B cell (primary cell): ENCODE results near the gene CACNA2D1. TPM values are rescaled to one million over a fixed set of nuclear protein-coding genes. Genes with fewer than 3 reads are reported as not detected.

Experiments used
- ATAC-seq: fragments of 200-7000 bp; cut with Tn5 transposase; one replicate; pipeline ENCODE4 v1.10.0; 2021; ENCODE audit warnings: low read depth, mild to moderate bottlenecking, moderate number of reproducible peaks, moderate library complexity
- CTCF ChIA-PET: fragments of 350-600 bp; sonication (Branson Sonifier 250); formaldehyde crosslinking; loops from one replicate; lab custom pipeline; 2021; ENCODE audit warnings: antibody characterized with exemption, inconsistent platforms; lab: Charles Lee
- POLR2A ChIA-PET: fragments of 350-600 bp; sonication (Branson Sonifier 250); formaldehyde crosslinking; loops from one replicate; lab custom pipeline; 2021; ENCODE audit warnings: antibody characterized with exemption; lab: Charles Lee
- DNase-seq: peaks from one replicate; pipeline ENCODE4 v3.0.0; 2013
- H2AFZ ChIP-seq: 2 replicates; pipeline ENCODE4 v1.6.1; 2012; ENCODE audit warnings: mild to moderate bottlenecking, low read depth, low read length; ENCODE audit not compliant: insufficient read depth, poor library complexity, severe bottlenecking
- H3K27ac ChIP-seq, 2 donors: 1 replicate in 1 of 2; 2 replicates in 1 of 2; pipeline ENCODE4 v1.5.1; 2012 to 2013; ENCODE audit warnings: low read length in 2 of 2, mild to moderate bottlenecking in 2 of 2, moderate library complexity in 1 of 2
- H3K27me3 ChIP-seq, 4 experiments: fragments of 200-600 bp in 1 of 4; sonication (generic) in 1 of 4; replicated peaks in 1 of 4; 1 replicate in 2 of 4; 2 replicates in 2 of 4; pipeline versions ENCODE4 v1.6.1 to v1.7.0; 2013 to 2016; ENCODE audit warnings: low read length in 3 of 4, mild to moderate bottlenecking in 2 of 4, mixed read lengths in 1 of 4, moderate library complexity in 1 of 4; ENCODE audit not compliant: insufficient read depth in 4 of 4, control insufficient read depth in 3 of 4; ENCODE audit errors: control extremely low read depth in 1 of 4
- H3K36me3 ChIP-seq, 2 experiments: replicated peaks in 1 of 2; 1 replicate in 1 of 2; 2 replicates in 1 of 2; pipeline versions ENCODE4 v1.6.1 to v1.7.1; 2013; ENCODE audit warnings: low read length in 1 of 2; ENCODE audit not compliant: insufficient read depth in 2 of 2, control insufficient read depth in 1 of 2; ENCODE audit errors: control extremely low read depth in 1 of 2, extremely low read depth in 1 of 2
- H3K4me1 ChIP-seq, 2 donors: fragments of 200-600 bp in 1 of 2; sonication (generic) in 1 of 2; 1 replicate in 1 of 2; 2 replicates in 1 of 2; pipeline versions ENCODE4 v1.5.1 to v1.6.1; 2013 to 2017; ENCODE audit warnings: low read length in 2 of 2; ENCODE audit not compliant: control insufficient read depth in 2 of 2, insufficient read depth in 2 of 2
- H3K4me2 ChIP-seq: replicated peaks from 2 replicates; pipeline ENCODE3; 2012; ENCODE audit warnings: mild to moderate bottlenecking, low read depth, low read length; ENCODE audit not compliant: poor library complexity, severe bottlenecking
- H3K4me3 ChIP-seq, 5 experiments: fragments of 200-600 bp in 1 of 5; sonication (generic) in 1 of 5; 1 replicate in 3 of 5; 2 replicates in 2 of 5; pipeline versions ENCODE4 v1.5.1 to v1.7.0; 2011 to 2016; ENCODE audit warnings: low read length in 4 of 5, mild to moderate bottlenecking in 4 of 5, low read depth in 2 of 5, control low read depth in 1 of 5, moderate library complexity in 1 of 5; ENCODE audit not compliant: insufficient read depth in 1 of 5; ENCODE audit errors: control extremely low read depth in 1 of 5, extremely low read depth in 1 of 5
- H3K79me2 ChIP-seq: fragments of 200-600 bp; sonication (generic); one replicate; pipeline ENCODE4 v1.6.0; 2016; ENCODE audit warnings: low read length; ENCODE audit not compliant: control insufficient read depth, insufficient read depth
- H3K9ac ChIP-seq: fragments of 200-600 bp; sonication (generic); 2 replicates; pipeline ENCODE4 v1.6.1; 2017; ENCODE audit warnings: mild to moderate bottlenecking, low read length, moderate library complexity
- H3K9me3 ChIP-seq, 3 donors: one replicate each; pipeline versions ENCODE4 v1.6.1 to v1.7.1; 2013; ENCODE audit warnings: low read length in 2 of 3; ENCODE audit not compliant: control insufficient read depth in 2 of 3, insufficient read depth in 1 of 3; ENCODE audit errors: control extremely low read depth in 1 of 3
- H4K20me1 ChIP-seq: 2 replicates; pipeline ENCODE4 v1.6.0; 2012; ENCODE audit warnings: mild to moderate bottlenecking, low read length; ENCODE audit not compliant: insufficient read depth, control insufficient read depth, poor library complexity, severe bottlenecking
- H3K27ac Mint-ChIP-seq: one replicate; pipeline ENCODE4 v1.8.0; 2021; ENCODE audit warnings: mixed read lengths
- H3K27me3 Mint-ChIP-seq: one replicate; pipeline ENCODE4 v1.8.0; 2021; ENCODE audit warnings: mixed read lengths
- H3K4me1 Mint-ChIP-seq: one replicate; pipeline ENCODE4 v1.8.0; 2021; ENCODE audit warnings: mixed read lengths
- H3K4me3 Mint-ChIP-seq: one replicate; pipeline ENCODE4 v1.8.0; 2021; ENCODE audit warnings: mixed read lengths
- H3K9me3 Mint-ChIP-seq: one replicate; pipeline ENCODE4 v1.8.0; 2022; ENCODE audit warnings: mixed read lengths; ENCODE audit not compliant: insufficient read depth
- CTCF ChIP-seq: fragments of 200-600 bp; IDR thresholded peaks from one replicate; pipeline ENCODE4 v1.8.0; 2022; ENCODE audit warnings: antibody characterized with exemption, mild to moderate bottlenecking
- EZH2 ChIP-seq: IDR thresholded peaks from 2 replicates; pipeline ENCODE4 v1.6.1; 2012; ENCODE audit warnings: borderline replicate concordance, low read depth, mild to moderate bottlenecking, moderate library complexity, low read length; ENCODE audit not compliant: insufficient read depth, poor library complexity, severe bottlenecking
- WGBS: methylation state at CpG from one replicate; pipeline ENCODE4 v1.1.5; 2013; ENCODE audit warnings: missing lambda C conversion rate; ENCODE audit not compliant: insufficient coverage; 5-methylcytosine and 5-hydroxymethylcytosine counted together
- intact Hi-C: fragments of 100-400 bp; cut with micrococcal nuclease; formaldehyde crosslinking; loops from one replicate; pipeline ENCODE4 v1.10.0; 2022
- polyA plus RNA-seq: library from polyadenylated mRNA; depleted of rRNA; stranded (reverse); fragments of >200 nt; gene quantifications from 2 replicates; pipeline ENCODE4 v1.2.3, GENCODE V29; 2012
- total RNA-seq, 2 donors: library from RNA; stranded (reverse); fragments of 120-200 nt in 1 of 2; gene quantifications; 1 replicate in 1 of 2; 2 replicates in 1 of 2; pipeline versions ENCODE4 v1.2.3 to v1.2.4, GENCODE V29; 2013 to 2022

Gene CACNA2D1
- total and polyA plus RNA-seq, 2 donors (not counting 1 experiment from before 2014, with no cell fraction given): not detected

- Histone ChIP-seq H3K4me2 (no peak overlapping the region), H3K9ac (no peak overlapping the region), H3K4me3 (no peak overlapping the region), H2AFZ (no peak overlapping the region), H3K79me2 (no peaks in the 10 kb centered on the region), H3K36me3 (no peaks in the 10 kb centered on the region), H3K27me3 (no peaks in the 10 kb centered on the region), H4K20me1 (no peaks in the 10 kb centered on the region), H3K27ac (no peak overlapping the region), H3K4me1 (no peaks in the 10 kb centered on the region), H3K9me3 (peaks cover 0 to 2% (median 2%) of the 10 kb centered on the region in 3 donors)
- intact Hi-C loops: no loop called here
- Mint-ChIP-seq H3K9me3 (peaks cover 2% of the 10 kb centered on the region), H3K4me1 (no peaks in the 10 kb centered on the region), H3K27me3 (no peaks in the 10 kb centered on the region), H3K4me3 (no peak overlapping the region), H3K27ac (no peak overlapping the region)
- ATAC-seq (no peak), DNase-seq (no peak)
- 90% methylated on average over 3 of the region's 4 CpGs for WGBS
- ChIA-PET CTCF (no interaction called here), POLR2A (no interaction called here)
- TF ChIP-seq CTCF (no peak), EZH2 (no peak)
These were observed 123.9 kb downstream of the CACNA2D1 start for GRCh38 chr7:82319674-82320118.

GRCh38 chr7:82318786-82319185 is 124.8 kb downstream of the CACNA2D1 start:
- H3K9me3 Mint-ChIP-seq: no peaks in the 10 kb centered on the region
- intact Hi-C loops: no loop called here
- H3K9me3 ChIP-seq: peaks cover 0 to 2% (median 2%) of the 10 kb centered on the region in 3 donors

More at GRCh38 chr7:82318786-82319185, 124.8 kb downstream of the CACNA2D1 start:
- Histone ChIP-seq H3K27me3 (no peaks in the 10 kb centered on the region), H3K9ac (no peak overlapping the region), H3K4me2 (no peak overlapping the region), H3K4me1 (no peaks in the 10 kb centered on the region), H3K4me3 (no peak overlapping the region), H2AFZ (no peak overlapping the region), H3K79me2 (no peaks in the 10 kb centered on the region), H4K20me1 (no peaks in the 10 kb centered on the region), H3K36me3 (no peaks in the 10 kb centered on the region), H3K27ac (no peak overlapping the region)
- ATAC-seq (no peak), DNase-seq (no peak)
- POLR2A ChIA-PET: no interaction called here
- Mint-ChIP-seq H3K4me3 (no peak overlapping the region), H3K27ac (no peak overlapping the region), H3K27me3 (no peaks in the 10 kb centered on the region), H3K4me1 (no peaks in the 10 kb centered on the region)
- TF ChIP-seq CTCF (no peak), EZH2 (no peak)
- CTCF ChIA-PET: no interaction called here
